ENCODE measurements around the gene RPH3AL.
"Not testable (repeated sequence)": the region's sequence is repeated elsewhere in the genome, so short reads cannot be mapped to it uniquely, and the experiment has no call there.

DNA sequence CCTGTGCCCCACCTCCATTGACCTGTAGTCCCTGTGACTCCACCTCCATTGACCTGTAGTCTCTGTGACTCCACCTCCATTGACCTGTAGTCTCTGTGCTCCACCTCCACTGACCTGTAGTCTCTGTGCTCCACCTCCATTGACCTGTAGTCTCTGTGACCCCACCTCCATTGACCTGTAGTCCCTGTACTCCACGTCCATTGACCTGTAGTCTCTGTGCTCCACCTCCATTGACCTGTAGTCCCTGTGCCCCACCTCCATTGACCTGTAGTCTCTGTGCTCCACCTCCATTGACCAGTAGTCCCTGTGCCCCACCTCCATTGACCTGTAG is 38.0 kb downstream of the RPH3AL start:
- not testable (repeated sequence) for TF ChIP-seq POLR2A, EP300, POLR2AphosphoS5 (IDR thresholded peaks at IDR 0.05)
- TF ChIP-seq, protein P1, sequence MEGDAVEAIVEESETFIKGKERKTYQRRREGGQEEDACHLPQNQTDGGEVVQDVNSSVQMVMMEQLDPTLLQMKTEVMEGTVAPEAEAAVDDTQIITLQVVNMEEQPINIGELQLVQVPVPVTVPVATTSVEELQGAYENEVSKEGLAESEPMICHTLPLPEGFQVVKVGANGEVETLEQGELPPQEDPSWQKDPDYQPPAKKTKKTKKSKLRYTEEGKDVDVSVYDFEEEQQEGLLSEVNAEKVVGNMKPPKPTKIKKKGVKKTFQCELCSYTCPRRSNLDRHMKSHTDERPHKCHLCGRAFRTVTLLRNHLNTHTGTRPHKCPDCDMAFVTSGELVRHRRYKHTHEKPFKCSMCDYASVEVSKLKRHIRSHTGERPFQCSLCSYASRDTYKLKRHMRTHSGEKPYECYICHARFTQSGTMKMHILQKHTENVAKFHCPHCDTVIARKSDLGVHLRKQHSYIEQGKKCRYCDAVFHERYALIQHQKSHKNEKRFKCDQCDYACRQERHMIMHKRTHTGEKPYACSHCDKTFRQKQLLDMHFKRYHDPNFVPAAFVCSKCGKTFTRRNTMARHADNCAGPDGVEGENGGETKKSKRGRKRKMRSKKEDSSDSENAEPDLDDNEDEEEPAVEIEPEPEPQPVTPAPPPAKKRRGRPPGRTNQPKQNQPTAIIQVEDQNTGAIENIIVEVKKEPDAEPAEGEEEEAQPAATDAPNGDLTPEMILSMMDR (IDR thresholded peaks at IDR 0.05): not testable (repeated sequence)

Measured in gastroesophageal sphincter (tissue), 3 donors.